WERI-Rb-1 (cell line): ENCODE results near the gene FER1L5.

Experiments
- DNase-seq: peaks from one replicate; pipeline ENCODE4 v3.0.0-alpha.2; 2020
- H3K27ac ChIP-seq: fragments of 250-450 bp; sonication (Bioruptor Pico); 2 replicates; pipeline ENCODE4 v1.5.1; 2020; ENCODE audit warnings: mild to moderate bottlenecking, moderate library complexity
- H3K27me3 ChIP-seq: fragments of 250-450 bp; sonication (Bioruptor Pico); 2 replicates; pipeline ENCODE4 v1.5.1; 2021; ENCODE audit warnings: mild to moderate bottlenecking, low read depth, moderate library complexity; ENCODE audit not compliant: insufficient read depth, severe bottlenecking
- H3K36me3 ChIP-seq: fragments of 250-450 bp; sonication (Bioruptor Pico); 2 replicates; pipeline ENCODE4 v1.5.1; 2020; ENCODE audit warnings: mild to moderate bottlenecking, moderate library complexity
- H3K4me3 ChIP-seq: 2 replicates; pipeline ENCODE4 v1.5.1; 2011; ENCODE audit warnings: low read depth, mild to moderate bottlenecking, control low read depth, low read length
- H3K9me3 ChIP-seq: fragments of 250-450 bp; sonication (Bioruptor Pico); 2 replicates; pipeline ENCODE4 v1.5.1; 2021; ENCODE audit warnings: mild to moderate bottlenecking, moderate library complexity; ENCODE audit not compliant: severe bottlenecking
- CTCF ChIP-seq: IDR thresholded peaks from 2 replicates; pipeline ENCODE4 v1.5.1; 2011; ENCODE audit warnings: low read depth, mild to moderate bottlenecking, control low read depth, inconsistent platforms, low read length

The FER1L5 gene

GRCh38 chr2:96729748-96730147 lies 87.2 kb downstream of the FER1L5 start:
- H3K4me3 ChIP-seq, result no peak overlapping the region
- DNase-seq, result no peak
- H3K27me3 ChIP-seq, result no peaks in the 10 kb centered on the region
- no peak overlapping the region for H3K27ac ChIP-seq
- TF ChIP-seq CTCF, result no peak
- H3K9me3 ChIP-seq, result no peaks in the 10 kb centered on the region
- H3K36me3 ChIP-seq, result peaks cover 77% of the 10 kb centered on the region

- H3K4me3 ChIP-seq, result no peak overlapping the region
- H3K36me3 ChIP-seq, result peaks cover 80% of the 10 kb centered on the region
- DNase-seq, result no peak
- no peak overlapping the region for H3K27ac ChIP-seq
- no peak for TF ChIP-seq CTCF
- no peaks in the 10 kb centered on the region for H3K9me3 ChIP-seq
- no peaks in the 10 kb centered on the region for H3K27me3 ChIP-seq
Measured at GRCh38 chr2:96730212-96730611, 87.6 kb downstream of the FER1L5 start.

- Histone ChIP-seq H3K27me3 (no peaks in the 10 kb centered on the region), H3K27ac (no peak overlapping the region), H3K36me3 (peaks cover 66% of the 10 kb centered on the region), H3K4me3 (no peak overlapping the region), H3K9me3 (no peaks in the 10 kb centered on the region)
- no peak for DNase-seq
- no peak for TF ChIP-seq CTCF
Measured at GRCh38 chr2:96733931-96734330, 91.4 kb downstream of the FER1L5 start.

GRCh38 chr2:96734880-96735583 lies 92.5 kb downstream of the FER1L5 start:
- no peak for TF ChIP-seq CTCF
- no peaks in the 10 kb centered on the region for H3K27me3 ChIP-seq
- H3K36me3 ChIP-seq, result peaks cover 59% of the 10 kb centered on the region
- H3K4me3 ChIP-seq, result no peak overlapping the region
- no peaks in the 10 kb centered on the region for H3K9me3 ChIP-seq
- H3K27ac ChIP-seq, result no peak overlapping the region
- no peak for DNase-seq

- DNase-seq, result no peak
- H3K27ac ChIP-seq, result no peak overlapping the region
- no peak for TF ChIP-seq CTCF
- H3K36me3 ChIP-seq, result peaks cover 38% of the 10 kb centered on the region
- H3K4me3 ChIP-seq, result no peak overlapping the region
- H3K9me3 ChIP-seq, result no peaks in the 10 kb centered on the region
- H3K27me3 ChIP-seq, result no peaks in the 10 kb centered on the region
Measured at GRCh38 chr2:96737251-96737650, 94.7 kb downstream of the FER1L5 start.

GRCh38 chr2:96737831-96738230 lies 95.3 kb downstream of the FER1L5 start:
- Histone ChIP-seq H3K36me3 (peaks cover 35% of the 10 kb centered on the region), H3K27me3 (no peaks in the 10 kb centered on the region), H3K4me3 (no peak overlapping the region), H3K9me3 (no peaks in the 10 kb centered on the region), H3K27ac (no peak overlapping the region)
- DNase-seq, result no peak
- no peak for TF ChIP-seq CTCF
